ENCODE measurements around the gene CCT5. TPM values are rescaled to one million over a fixed set of nuclear protein-coding genes. Genes with fewer than 3 reads are reported as not detected.

CCT5 gene
- total RNA-seq, 4 donors from 2014 or later, result 61.9 to 113 (median 81.0) TPM

- DNase-seq, result no peak
- TF ChIP-seq POLR2A (IDR thresholded peaks at IDR 0.05) (no peak), CTCF (IDR thresholded peaks at IDR 0.05) (no peak)
- no peaks in the 10 kb centered on the region for H3K4me1 ChIP-seq
- H3K27me3 ChIP-seq, result no peaks in the 10 kb centered on the region
- H3K27ac ChIP-seq, result no peak overlapping the region
- no peaks in the 10 kb centered on the region for H3K9me3 ChIP-seq
- H3K4me3 ChIP-seq, result no peak overlapping the region
- H3K36me3 ChIP-seq, result no peaks in the 10 kb centered on the region
Observed at GRCh38 chr5:10222326-10222725, 27.8 kb upstream of the CCT5 start.

- no peaks in the 10 kb centered on the region for H3K4me1 ChIP-seq
- no peak overlapping the region for H3K27ac ChIP-seq
- DNase-seq, result no peak
- TF ChIP-seq POLR2A (IDR thresholded peaks at IDR 0.05) (no peak), CTCF (IDR thresholded peaks at IDR 0.05) (no peak)
- H3K4me3 ChIP-seq, result no peak overlapping the region
- no peaks in the 10 kb centered on the region for H3K27me3 ChIP-seq
- H3K36me3 ChIP-seq, result no peaks in the 10 kb centered on the region
- H3K9me3 ChIP-seq, result no peaks in the 10 kb centered on the region
Observed at GRCh38 chr5:10227379-10227778, 22.7 kb upstream of the CCT5 start.

GRCh38 chr5:10228288-10228687 is 21.8 kb upstream of the CCT5 start:
- Histone ChIP-seq H3K27me3 (no peaks in the 10 kb centered on the region), H3K36me3 (peaks cover 0 to 5% (median 0%) of the 10 kb centered on the region in 3 donors), H3K4me3 (no peak overlapping the region), H3K27ac (no peak overlapping the region), H3K4me1 (no peaks in the 10 kb centered on the region), H3K9me3 (no peaks in the 10 kb centered on the region)
- no peak for DNase-seq
- no peak for TF ChIP-seq POLR2A (IDR thresholded peaks at IDR 0.05)
- TF ChIP-seq CTCF (IDR thresholded peaks at IDR 0.05), result no peak

GRCh38 chr5:10229306-10230048 is 20.6 kb upstream of the CCT5 start:
- TF ChIP-seq POLR2A (IDR thresholded peaks at IDR 0.05) (no peak), CTCF (IDR thresholded peaks at IDR 0.05) (no peak)
- Histone ChIP-seq H3K9me3 (no peaks in the 10 kb centered on the region), H3K27ac (no peak overlapping the region), H3K4me1 (no peaks in the 10 kb centered on the region), H3K27me3 (no peaks in the 10 kb centered on the region), H3K36me3 (peaks cover 0 to 5% (median 0%) of the 10 kb centered on the region in 3 donors), H3K4me3 (no peak overlapping the region)
- no peak for DNase-seq

GRCh38 chr5:10232386-10232785 is 17.7 kb upstream of the CCT5 start:
- no peak overlapping the region for H3K4me3 ChIP-seq
- no peaks in the 10 kb centered on the region for H3K4me1 ChIP-seq
- no peak overlapping the region for H3K27ac ChIP-seq
- no peak for DNase-seq
- H3K27me3 ChIP-seq, result no peaks in the 10 kb centered on the region
- TF ChIP-seq POLR2A (IDR thresholded peaks at IDR 0.05) (no peak), CTCF (IDR thresholded peaks at IDR 0.05) (no peak)
- peaks cover 0 to 16% (median 0%) of the 10 kb centered on the region in 3 donors for H3K36me3 ChIP-seq
- no peaks in the 10 kb centered on the region for H3K9me3 ChIP-seq
